ENCODE results near the gene MOB3B.

MOB3B gene

DNA sequence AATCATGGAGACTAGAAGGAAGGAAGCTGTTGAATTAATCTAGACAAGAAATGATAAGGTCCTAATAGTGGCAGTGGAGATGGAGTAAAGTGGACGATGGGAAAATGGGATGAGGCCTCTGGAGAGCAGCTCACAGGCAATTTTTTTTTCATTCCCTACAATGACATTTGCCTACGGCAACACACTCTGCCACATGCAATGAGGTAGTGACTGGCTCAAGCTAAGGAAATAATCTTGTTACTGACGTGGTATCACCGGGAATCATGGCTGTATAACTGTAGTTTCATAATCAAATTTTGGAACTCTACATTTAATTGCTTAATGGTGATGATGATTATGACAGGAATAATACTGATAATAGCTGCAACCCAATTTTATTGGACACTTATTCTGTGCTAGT, 12.1 kb upstream of the MOB3B start:
- TF ChIP-seq, protein P1, sequence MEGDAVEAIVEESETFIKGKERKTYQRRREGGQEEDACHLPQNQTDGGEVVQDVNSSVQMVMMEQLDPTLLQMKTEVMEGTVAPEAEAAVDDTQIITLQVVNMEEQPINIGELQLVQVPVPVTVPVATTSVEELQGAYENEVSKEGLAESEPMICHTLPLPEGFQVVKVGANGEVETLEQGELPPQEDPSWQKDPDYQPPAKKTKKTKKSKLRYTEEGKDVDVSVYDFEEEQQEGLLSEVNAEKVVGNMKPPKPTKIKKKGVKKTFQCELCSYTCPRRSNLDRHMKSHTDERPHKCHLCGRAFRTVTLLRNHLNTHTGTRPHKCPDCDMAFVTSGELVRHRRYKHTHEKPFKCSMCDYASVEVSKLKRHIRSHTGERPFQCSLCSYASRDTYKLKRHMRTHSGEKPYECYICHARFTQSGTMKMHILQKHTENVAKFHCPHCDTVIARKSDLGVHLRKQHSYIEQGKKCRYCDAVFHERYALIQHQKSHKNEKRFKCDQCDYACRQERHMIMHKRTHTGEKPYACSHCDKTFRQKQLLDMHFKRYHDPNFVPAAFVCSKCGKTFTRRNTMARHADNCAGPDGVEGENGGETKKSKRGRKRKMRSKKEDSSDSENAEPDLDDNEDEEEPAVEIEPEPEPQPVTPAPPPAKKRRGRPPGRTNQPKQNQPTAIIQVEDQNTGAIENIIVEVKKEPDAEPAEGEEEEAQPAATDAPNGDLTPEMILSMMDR (conservative IDR thresholded peaks at IDR 0.05; ENCODE audit: low read length): no peak
- DNase-seq (ENCODE audit: low read depth): no peak
- H3K4me3 ChIP-seq (ENCODE audit: low read length): no peak overlapping the region

DNA sequence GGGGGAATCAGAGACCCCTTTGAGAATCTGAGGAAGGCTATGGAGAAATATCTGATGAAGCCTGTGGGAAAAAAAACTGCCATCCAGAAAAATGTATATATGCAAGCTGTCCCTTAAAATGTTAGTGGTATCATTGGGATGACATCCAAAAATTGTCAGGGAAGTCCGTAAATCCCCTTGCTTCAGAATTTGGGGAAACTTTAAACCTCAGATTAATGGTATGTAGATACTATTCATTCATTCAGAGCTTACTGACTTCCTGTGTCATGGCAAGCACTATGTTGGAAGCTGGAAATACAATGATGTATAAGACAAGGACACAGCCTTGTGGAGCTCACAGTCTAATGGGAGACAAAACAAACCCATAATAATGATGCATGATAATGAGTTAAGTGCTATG, 10.9 kb upstream of the MOB3B start:
- no peak overlapping the region for H3K4me3 ChIP-seq (ENCODE audit: low read length)
- TF ChIP-seq, protein P1 (conservative IDR thresholded peaks at IDR 0.05; ENCODE audit: low read length): no peak
- DNase-seq (ENCODE audit: low read depth): peak; percentile 8

DNA sequence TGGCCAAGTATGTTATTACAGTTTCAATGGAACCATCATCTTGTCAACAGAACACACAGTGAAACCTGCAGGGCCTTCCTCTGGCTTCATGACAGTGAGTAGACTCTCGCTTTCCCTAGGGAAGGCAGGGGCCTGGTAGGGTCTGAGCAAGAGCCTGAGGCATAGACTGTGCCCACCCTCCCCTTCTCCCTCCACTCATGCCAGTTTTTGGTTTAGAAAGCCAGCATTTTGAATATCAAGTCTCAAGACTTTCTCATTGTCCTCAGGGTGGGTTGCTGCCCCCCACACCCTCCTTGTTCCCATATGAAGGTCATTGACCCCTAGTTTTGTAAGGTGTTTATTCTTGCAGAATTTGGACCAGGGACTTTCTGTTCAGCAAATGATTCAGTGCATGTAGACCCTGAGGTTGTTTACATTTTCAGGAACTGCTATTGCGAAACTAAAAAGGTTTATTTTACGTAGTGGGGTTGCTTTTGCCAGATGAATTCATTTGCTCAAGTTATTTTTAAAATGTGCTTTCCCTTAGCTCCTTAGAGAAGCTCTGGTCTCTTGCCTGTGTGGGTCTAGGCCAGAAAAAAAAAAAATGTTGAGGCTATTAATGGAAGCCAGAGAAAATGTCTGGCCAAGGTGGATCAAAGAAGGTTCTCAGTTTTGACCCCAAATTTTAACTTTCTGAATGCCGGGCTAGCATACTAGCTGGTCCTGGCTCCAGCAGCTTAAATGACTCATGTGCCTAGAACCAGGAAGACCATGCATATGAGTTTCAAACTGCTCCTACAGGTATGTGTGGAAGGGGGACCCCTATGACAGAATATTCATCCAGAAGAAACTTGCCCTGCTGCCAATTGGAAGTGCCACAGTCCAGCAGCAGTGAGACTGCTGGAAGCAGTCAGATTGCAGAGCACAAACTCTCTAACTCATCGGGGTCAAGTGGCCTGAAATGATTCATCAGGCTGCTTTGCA, 10.1 kb upstream of the MOB3B start:
- TF ChIP-seq, protein P1 (conservative IDR thresholded peaks at IDR 0.05; ENCODE audit: low read length): no peak
- DNase-seq (ENCODE audit: low read depth): peak; percentile 81
- H3K4me3 ChIP-seq (ENCODE audit: low read length): no peak overlapping the region

DNA sequence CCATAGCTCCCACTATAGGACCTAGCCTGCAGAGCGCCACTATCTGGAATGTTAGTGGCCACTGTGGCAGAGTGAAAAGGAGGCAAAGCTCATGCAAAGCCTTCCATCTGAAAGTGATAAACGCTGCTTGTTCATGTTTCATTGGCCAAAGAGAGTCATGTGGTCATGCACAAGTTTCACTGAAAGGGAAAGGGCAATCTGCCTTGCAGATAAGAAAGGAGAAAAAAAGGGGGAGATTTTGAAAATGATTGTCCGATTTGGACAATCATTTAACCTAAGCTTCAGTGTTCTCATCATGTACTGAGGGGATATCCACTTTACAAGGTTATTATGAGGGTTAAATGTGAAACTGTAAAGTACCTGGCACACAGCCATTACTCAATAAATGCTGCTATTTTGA, 9.0 kb upstream of the MOB3B start:
- TF ChIP-seq, protein P1 (conservative IDR thresholded peaks at IDR 0.05; ENCODE audit: low read length): no peak
- no peak overlapping the region for H3K4me3 ChIP-seq (ENCODE audit: low read length)
- DNase-seq (ENCODE audit: low read depth): no peak

DNA sequence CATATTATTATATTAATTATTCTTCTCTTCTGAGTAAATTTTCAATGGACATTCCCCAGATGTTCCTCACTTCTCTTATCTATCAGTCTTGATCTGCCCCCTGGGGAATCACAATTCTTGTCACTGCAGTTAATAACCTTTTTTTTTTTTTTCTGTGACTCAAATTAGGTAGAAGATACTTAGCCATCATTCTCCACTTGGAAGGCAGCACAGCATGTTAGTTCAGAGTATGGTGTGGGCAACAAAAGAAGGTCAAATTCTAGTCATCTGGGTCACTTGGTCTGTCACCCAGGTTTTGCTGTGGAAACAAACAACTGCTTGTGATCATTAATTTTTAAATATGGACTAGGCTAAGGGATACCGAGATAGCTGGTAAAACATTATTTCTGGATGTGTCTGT, 8.1 kb upstream of the MOB3B start:
- no peak overlapping the region for H3K4me3 ChIP-seq (ENCODE audit: low read length)
- TF ChIP-seq, protein P1 (conservative IDR thresholded peaks at IDR 0.05; ENCODE audit: low read length): no peak
- DNase-seq (ENCODE audit: low read depth): no peak

DNA sequence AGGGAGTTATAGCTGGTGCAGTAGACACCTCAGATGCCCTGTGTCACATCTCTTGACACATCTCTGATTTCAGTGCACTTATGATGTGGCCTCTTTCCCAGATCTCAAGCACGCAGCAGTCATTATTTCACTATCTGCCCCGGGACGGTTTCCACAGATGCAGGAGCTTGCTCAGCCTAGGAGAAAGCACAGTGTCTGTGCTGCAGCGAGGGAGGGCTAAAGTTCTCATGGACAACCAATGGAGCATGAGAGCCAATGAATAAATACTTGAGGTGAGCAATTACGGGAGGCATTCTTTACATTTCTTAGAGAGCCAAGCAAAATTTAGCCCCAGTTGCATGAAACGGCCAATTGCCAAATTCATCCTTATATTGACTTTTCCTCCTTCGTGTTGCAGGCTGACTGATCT, 7.4 kb upstream of the MOB3B start:
- no peak overlapping the region for H3K4me3 ChIP-seq (ENCODE audit: low read length)
- no peak for DNase-seq (ENCODE audit: low read depth)
- TF ChIP-seq, protein P1 (conservative IDR thresholded peaks at IDR 0.05; ENCODE audit: low read length): no peak

DNA sequence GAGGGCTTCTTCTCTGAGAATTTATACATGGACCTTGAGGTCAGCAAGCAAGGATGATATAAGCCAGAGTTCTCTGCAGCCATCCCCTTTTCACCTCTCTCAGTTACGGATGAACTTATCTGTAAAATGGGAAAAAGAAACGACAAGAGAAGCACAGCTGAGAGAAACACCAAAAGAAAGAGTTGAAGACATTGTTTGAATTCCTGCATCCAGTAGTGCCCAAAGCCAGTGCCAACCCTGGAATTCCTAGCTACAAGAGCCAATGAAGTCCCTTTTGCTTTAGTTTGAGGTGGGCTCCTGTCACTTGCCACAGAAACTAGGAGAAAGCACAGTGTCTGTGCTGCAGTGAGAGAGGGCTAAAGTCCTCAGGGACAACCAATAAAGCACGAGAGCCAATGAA, 6.6 kb upstream of the MOB3B start:
- H3K4me3 ChIP-seq (ENCODE audit: low read length): no peak overlapping the region
- TF ChIP-seq, protein P1 (conservative IDR thresholded peaks at IDR 0.05; ENCODE audit: low read length): no peak

More for the DNA sequence above, 6.6 kb upstream of the MOB3B start:
- DNase-seq (ENCODE audit: low read depth): no peak

All from AG10803 (cell line).